OCI-LY7 (cell line): ENCODE measurements around the gene STIM2. TPM values are rescaled to one million over a fixed set of nuclear protein-coding genes. Genes with fewer than 3 reads are reported as not detected.
A peak's percentile ranks its signal among the peaks of the same experiment; 100 is the strongest.

Source experiments
- BruUV-seq: library from RNA; stranded (reverse); fragments of 400-500 nt; replicated peaks from 2 replicates; lab custom pipeline; 2021; lab: Mats Ljungman, UMichigan
- CTCF ChIA-PET: fragments of 300-600 bp; sonication (Branson Sonifier 250); formaldehyde crosslinking; loops from one replicate; lab custom pipeline; 2022; ENCODE audit warnings: antibody characterized with exemption; ENCODE audit not compliant: unreplicated experiment; lab: Charles Lee
- POLR2A ChIA-PET: fragments of 300-600 bp; sonication (Branson Sonifier 250); formaldehyde crosslinking; loops from one replicate; lab custom pipeline; 2022; ENCODE audit warnings: antibody characterized with exemption; lab: Charles Lee
- DNase-seq: peaks from one replicate; pipeline ENCODE4 v3.0.0-alpha.2; 2015; ENCODE audit warnings: low spot score
- H2AFZ ChIP-seq: fragments of 200-600 bp; sonication (generic), shearing (Covaris generic); 2 replicates; pipeline ENCODE4 v1.6.1; 2014; ENCODE audit warnings: mild to moderate bottlenecking, antibody characterized with exemption, low read length, moderate library complexity
- H3K27ac ChIP-seq: fragments of 200-600 bp; sonication (generic); 2 replicates; pipeline ENCODE4 v1.5.1; 2014; ENCODE audit warnings: mixed run types, low read depth, mild to moderate bottlenecking, moderate library complexity, low read length, inconsistent platforms; ENCODE audit not compliant: poor library complexity, severe bottlenecking
- H3K36me3 ChIP-seq: fragments of 200-600 bp; sonication (generic); 2 replicates; pipeline ENCODE4 v1.6.1; 2014; ENCODE audit warnings: mild to moderate bottlenecking, antibody characterized with exemption, low read length, moderate library complexity, mixed read lengths; ENCODE audit not compliant: insufficient read depth
- H3K4me1 ChIP-seq: fragments of 200-600 bp; sonication (generic); 2 replicates; pipeline ENCODE4 v1.5.1; 2014; ENCODE audit warnings: mild to moderate bottlenecking, low read length; ENCODE audit not compliant: insufficient read depth, poor library complexity, severe bottlenecking
- H3K4me2 ChIP-seq: fragments of 200-600 bp; sonication (generic); 2 replicates; pipeline ENCODE4 v1.6.1; 2014; ENCODE audit warnings: mild to moderate bottlenecking, low read length
- H3K4me3 ChIP-seq: fragments of 200-600 bp; sonication (generic); 2 replicates; pipeline ENCODE4 v1.5.1; 2014; ENCODE audit warnings: mild to moderate bottlenecking, low read depth, low read length; ENCODE audit not compliant: poor library complexity, severe bottlenecking
- H3K79me2 ChIP-seq: fragments of 200-600 bp; sonication (generic); 2 replicates; pipeline ENCODE4 v1.6.1; 2016; ENCODE audit warnings: low read depth, mild to moderate bottlenecking, low read length, moderate library complexity, mixed read lengths; ENCODE audit not compliant: insufficient read depth
- H3K9me2 ChIP-seq: fragments of 200-600 bp; sonication (generic); 2 replicates; pipeline ENCODE4 v1.6.1; 2016; ENCODE audit warnings: mild to moderate bottlenecking, low read length, mixed read lengths; ENCODE audit not compliant: insufficient read depth
- H3K9me3 ChIP-seq: fragments of 200-600 bp; sonication (generic); 2 replicates; pipeline ENCODE4 v1.6.1; 2014; ENCODE audit warnings: mild to moderate bottlenecking, mixed run types, low read length, mixed read lengths
- H4K20me1 ChIP-seq: fragments of 200-600 bp; sonication (generic); 2 replicates; pipeline ENCODE4 v1.6.1; 2014; ENCODE audit warnings: mild to moderate bottlenecking, antibody characterized with exemption, low read length, moderate library complexity, mixed read lengths; ENCODE audit not compliant: insufficient read depth
- EZH2phosphoT487 ChIP-seq: fragments of 200-600 bp; sonication (generic); IDR thresholded peaks from 2 replicates; pipeline ENCODE4 v1.6.1; 2018; ENCODE audit warnings: low read depth, borderline replicate concordance, mild to moderate bottlenecking, mixed run types, antibody characterized with exemption, low read length, moderate library complexity, mixed read lengths
- intact Hi-C: fragments of 100-400 bp; cut with micrococcal nuclease; formaldehyde crosslinking; loops from one replicate; pipeline ENCODE4 v1.10.0; 2022; ENCODE audit not compliant: unreplicated experiment
- total RNA-seq, 2 experiments: library from RNA; depleted of rRNA in 1 of 2; stranded (reverse); fragments of >200 nt in 1 of 2; shearing (Covaris generic) in 1 of 2; gene quantifications; 2 replicates each; pipeline ENCODE4 v1.2.3, GENCODE V29; 2014 to 2022
- TF ChIP-seq, protein P1 (sequence below): fragments of 200-600 bp; sonication (generic); conservative IDR thresholded peaks from 2 replicates; pipeline ENCODE4 v1.5.1; 2014; ENCODE audit warnings: mild to moderate bottlenecking, antibody characterized with exemption, low read length, moderate library complexity, mixed read lengths

The STIM2 gene
- total RNA-seq, 2 experiments from 2014 or later = 108 to 309 TPM

DNA sequence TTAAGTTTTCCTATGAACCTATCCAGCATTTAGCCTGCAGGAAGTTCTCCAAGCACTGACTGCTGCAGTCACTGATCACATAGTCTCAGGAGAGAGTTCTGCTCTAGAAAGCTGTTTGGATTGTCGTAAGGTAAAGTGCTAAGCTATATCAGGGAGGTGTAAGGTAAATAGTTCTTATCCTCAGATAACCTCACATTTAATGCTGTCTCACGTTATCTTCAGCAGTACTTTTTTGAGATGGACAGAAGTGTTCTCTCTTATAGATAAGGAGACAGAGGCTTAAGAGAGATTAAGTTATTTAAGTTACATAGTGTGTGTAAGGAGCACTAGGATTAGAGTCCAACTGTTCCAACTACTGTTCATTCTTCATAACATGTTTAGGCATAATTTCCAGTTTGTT, 77.9 kb downstream of the STIM2 start:
- CTCF ChIA-PET = no interaction called here
- Histone ChIP-seq H3K27ac (no peak overlapping the region), H2AFZ (no peak overlapping the region), H3K4me3 (no peak overlapping the region), H3K9me2 (no peaks in the 10 kb centered on the region), H4K20me1 (no peaks in the 10 kb centered on the region; the same call in 1 of the 2 replicates), H3K9me3 (no peaks in the 10 kb centered on the region), H3K4me1 (peaks cover 38% of the 10 kb centered on the region), H3K79me2 (peaks cover 100% of the 10 kb centered on the region), H3K36me3 (peaks cover 57% of the 10 kb centered on the region), H3K4me2 (no peak overlapping the region)
- BruUV-seq = no TSS peak
- DNase-seq = no peak
- intact Hi-C loops = loop anchor here (5.0 kb wide), 1 partner anchor 64 kb away; no protein-coding TSS in a partner anchor
- TF ChIP-seq, protein P1, sequence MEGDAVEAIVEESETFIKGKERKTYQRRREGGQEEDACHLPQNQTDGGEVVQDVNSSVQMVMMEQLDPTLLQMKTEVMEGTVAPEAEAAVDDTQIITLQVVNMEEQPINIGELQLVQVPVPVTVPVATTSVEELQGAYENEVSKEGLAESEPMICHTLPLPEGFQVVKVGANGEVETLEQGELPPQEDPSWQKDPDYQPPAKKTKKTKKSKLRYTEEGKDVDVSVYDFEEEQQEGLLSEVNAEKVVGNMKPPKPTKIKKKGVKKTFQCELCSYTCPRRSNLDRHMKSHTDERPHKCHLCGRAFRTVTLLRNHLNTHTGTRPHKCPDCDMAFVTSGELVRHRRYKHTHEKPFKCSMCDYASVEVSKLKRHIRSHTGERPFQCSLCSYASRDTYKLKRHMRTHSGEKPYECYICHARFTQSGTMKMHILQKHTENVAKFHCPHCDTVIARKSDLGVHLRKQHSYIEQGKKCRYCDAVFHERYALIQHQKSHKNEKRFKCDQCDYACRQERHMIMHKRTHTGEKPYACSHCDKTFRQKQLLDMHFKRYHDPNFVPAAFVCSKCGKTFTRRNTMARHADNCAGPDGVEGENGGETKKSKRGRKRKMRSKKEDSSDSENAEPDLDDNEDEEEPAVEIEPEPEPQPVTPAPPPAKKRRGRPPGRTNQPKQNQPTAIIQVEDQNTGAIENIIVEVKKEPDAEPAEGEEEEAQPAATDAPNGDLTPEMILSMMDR = no peak
- TF ChIP-seq EZH2phosphoT487 = no peak
- POLR2A ChIA-PET = interaction anchor here (0.8 to 1.7 kb wide), 8 partner anchors 10 to 77 kb away, joined by 3 to 5 read pairs (median 3); no protein-coding TSS in a partner anchor

DNA sequence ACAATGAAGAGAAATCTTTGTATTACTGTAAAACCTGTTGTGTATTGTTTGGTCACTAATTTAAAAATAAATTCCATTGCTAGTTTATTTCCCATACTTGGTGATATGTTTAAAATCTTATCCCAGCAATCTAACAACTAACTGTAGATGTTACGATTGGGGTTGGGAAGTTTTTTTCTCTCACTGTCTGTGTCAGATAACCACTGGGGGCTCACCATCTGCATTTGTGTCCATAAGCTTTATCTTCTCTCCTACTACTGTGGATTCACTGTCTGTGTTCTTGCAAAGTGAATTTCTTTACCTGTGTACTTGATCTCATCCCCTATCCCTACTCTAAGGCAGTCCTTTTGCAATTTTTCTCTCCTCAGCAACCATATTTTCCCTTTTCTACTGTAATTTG, 81.3 kb downstream of the STIM2 start:
- Histone ChIP-seq H3K27ac (no peak overlapping the region), H3K9me3 (peaks cover 11% of the 10 kb centered on the region; the same call in 1 of the 2 replicates), H3K36me3 (peaks cover 71% of the 10 kb centered on the region), H3K79me2 (peaks cover 100% of the 10 kb centered on the region), H3K4me1 (peaks cover 24% of the 10 kb centered on the region), H2AFZ (no peak overlapping the region), H4K20me1 (no peaks in the 10 kb centered on the region), H3K4me3 (no peak overlapping the region), H3K4me2 (no peak overlapping the region), H3K9me2 (no peaks in the 10 kb centered on the region)
- no peak for TF ChIP-seq EZH2phosphoT487
- TF ChIP-seq, protein P1 = peak; percentile 33; the same call in 1 of the 2 replicates
- ChIA-PET POLR2A (interaction anchor here (0.6 to 1.7 kb wide), 5 partner anchors 10 to 84 kb away, joined by 3 to 5 read pairs (median 3); no protein-coding TSS in a partner anchor), CTCF (no interaction called here)
- BruUV-seq = no TSS peak
- intact Hi-C loops = no loop called here
- no peak for DNase-seq

DNA sequence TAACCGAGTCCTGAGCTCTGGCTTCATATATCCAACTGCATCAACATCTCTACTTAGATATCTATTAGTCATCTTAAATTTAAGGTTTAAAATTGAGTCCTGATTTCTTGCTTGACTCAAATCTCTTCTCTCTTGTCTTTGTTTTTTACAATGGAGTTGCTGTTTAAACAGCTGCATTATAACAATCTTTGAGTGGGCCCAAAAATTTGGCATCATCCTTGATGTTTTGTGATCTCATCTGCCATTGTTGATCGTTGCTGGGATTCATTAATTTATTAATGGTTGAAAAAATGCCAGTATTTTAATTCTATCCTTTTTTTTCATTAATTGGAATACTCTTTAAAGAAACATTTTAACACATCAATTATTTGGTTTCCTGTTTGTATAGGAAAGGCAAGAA, 82.2 kb downstream of the STIM2 start:
- TF ChIP-seq, protein P1 = no peak
- H3K79me2 ChIP-seq = peaks cover 100% of the 10 kb centered on the region
- ChIA-PET CTCF (no interaction called here), POLR2A (interaction anchor here (0.6 to 1.7 kb wide), 7 partner anchors 12 to 116 kb away, joined by 3 to 5 read pairs (median 3); no protein-coding TSS in a partner anchor)
- peaks cover 11% of the 10 kb centered on the region; the same call in 1 of the 2 replicates for H3K9me3 ChIP-seq
- DNase-seq = no peak
- H3K4me2 ChIP-seq = no peak overlapping the region
- H3K4me3 ChIP-seq = no peak overlapping the region
- no peak overlapping the region for H2AFZ ChIP-seq
- H3K36me3 ChIP-seq = peaks cover 78% of the 10 kb centered on the region
- intact Hi-C loops = no loop called here
- no peaks in the 10 kb centered on the region for H3K9me2 ChIP-seq
- BruUV-seq = no TSS peak
- no peaks in the 10 kb centered on the region for H4K20me1 ChIP-seq
- no peak overlapping the region for H3K27ac ChIP-seq
- H3K4me1 ChIP-seq = peaks cover 16% of the 10 kb centered on the region
